ENCODE measurements around the gene GATB. TPM values are rescaled to one million over a fixed set of nuclear protein-coding genes. Genes with fewer than 3 reads are reported as not detected.

The GATB gene, protein sequence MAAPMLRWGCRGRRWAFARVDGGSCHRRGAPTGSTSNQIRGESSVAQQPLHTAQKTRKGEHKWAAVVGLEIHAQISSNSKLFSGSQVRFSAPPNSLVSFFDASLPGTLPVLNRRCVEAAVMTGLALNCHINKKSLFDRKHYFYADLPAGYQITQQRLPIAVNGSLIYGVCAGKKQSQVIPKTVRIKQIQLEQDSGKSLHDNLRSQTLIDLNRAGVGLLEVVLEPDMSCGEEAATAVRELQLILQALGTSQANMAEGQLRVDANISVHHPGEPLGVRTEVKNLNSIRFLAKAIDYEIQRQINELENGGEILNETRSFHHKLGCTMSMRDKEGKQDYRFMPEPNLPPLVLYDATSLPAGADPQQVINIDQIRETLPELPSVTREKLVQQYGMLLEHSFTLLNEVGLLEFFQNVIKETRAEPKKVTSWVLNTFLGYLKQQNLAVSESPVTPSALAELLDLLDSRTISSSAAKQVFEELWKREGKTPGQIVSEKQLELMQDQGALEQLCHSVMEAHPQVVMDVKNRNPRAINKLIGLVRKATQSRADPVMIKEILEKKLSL
- 27.1 and 30.3 TPM in 2 replicates for total RNA-seq

GRCh38 chr4:151760712-151761661 is at the start of gene GATB:
Gene GATB, minus strand, starts transcription at chr4:151761007. Its CDS starts 25 bp downstream, at chr4:151760982.
- DNase-seq (ENCODE audit: low read depth) = peak; percentile 96

DNA sequence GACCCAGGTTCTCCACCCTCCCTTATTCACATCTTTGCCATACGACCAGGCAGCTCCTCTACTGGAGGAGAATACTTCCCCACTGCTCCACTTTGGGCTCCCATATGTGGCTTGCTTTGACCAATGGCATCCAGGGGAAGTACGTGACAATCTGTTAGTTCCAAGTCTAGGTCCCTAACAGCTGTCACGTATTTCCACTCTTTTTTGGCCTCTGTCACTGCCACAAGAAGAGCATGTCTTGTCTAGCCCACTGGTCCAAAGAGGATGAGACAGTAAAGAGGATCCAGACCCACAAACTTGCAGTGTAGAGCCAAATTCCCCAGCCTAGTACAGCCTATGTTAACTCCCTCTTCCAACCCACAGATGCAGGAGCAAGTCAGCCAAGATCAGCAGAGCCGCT is 49.7 kb upstream of the GATB start:
- no peak for DNase-seq (ENCODE audit: low read depth)

DNA sequence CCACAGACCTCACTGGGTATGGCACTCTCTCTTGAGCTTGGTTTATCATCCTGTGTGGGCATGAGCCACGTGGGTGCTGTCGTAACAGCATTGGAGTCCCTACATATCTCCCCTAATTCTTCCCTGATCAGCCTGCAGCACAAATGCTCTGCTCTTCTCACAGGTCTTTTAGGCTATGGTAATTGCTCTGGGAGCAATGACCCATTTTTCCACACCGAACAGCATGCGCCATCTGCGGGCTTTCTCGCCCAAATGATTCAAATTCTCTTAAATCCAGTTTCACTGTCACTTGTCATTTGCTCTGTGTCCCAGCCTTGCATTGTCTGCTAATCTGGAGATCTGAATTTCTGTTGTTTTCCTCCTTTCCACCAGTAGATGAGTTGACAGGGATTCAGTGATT is 48.9 kb upstream of the GATB start:
- no peak for DNase-seq (ENCODE audit: low read depth)

DNA sequence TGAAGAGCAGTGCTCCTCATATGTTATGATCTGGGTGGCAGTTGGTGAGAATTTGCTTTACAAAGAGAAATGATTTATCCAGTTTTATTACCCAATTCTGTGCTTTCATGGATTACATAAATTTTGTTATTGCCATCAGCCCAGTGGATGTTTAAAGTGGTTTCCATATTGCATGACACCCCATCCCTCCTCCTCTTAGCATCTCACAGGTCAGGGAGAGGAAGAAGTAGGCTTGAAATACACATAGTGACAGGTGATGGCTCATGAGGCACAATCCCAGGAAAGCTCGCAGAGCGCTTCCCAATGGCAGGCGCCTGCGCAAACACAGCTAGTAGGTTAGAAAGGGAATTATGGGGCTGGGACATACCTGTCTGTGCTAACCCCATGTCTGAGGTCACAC is 47.7 kb upstream of the GATB start:
- no peak for DNase-seq (ENCODE audit: low read depth)

DNA sequence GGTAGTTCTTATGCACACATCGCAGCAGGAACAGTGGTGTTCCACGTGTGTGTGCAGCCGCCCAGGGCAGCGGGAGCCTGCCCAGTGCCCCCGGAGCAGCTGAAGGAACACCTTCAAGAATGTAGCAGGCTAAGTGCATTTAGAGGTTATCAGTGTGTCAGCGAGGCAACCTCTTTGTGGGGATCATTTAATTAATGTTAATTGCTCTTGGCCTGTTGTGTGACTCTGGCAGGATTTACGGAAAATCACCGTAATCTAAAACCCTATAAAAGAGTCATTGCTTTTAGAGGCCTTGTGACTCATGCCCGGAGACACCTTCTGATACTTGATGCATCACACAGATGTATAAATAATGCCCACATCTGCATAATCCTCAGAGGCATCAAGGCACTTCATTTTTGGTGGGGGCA is 47.3 kb upstream of the GATB start:
- DNase-seq (ENCODE audit: low read depth) = peak; percentile 24

DNA sequence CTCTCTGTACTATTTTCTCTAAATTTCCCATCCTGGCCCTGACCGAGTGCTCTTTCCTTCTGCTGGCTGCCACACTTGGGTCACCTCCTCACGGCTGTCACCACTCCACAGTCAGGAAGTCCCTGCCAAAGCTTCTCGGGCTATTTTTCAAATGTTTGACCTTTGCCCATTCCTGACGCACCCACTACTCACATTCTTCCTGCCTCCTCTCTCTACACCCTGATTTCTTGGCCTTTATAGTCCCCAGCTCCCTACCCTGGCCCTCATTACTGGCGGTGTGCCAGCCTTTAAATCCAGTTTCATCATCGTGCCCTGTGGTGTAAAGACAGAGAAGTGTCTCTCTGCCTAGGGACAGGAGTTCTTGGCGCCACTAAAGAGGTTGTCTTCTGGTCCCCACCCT is 46.4 kb upstream of the GATB start:
- no peak for DNase-seq (ENCODE audit: low read depth)

- peak; percentile 73 for DNase-seq (ENCODE audit: low read depth)
Measured at GRCh38 chr4:151806511-151806927, 45.7 kb upstream of the GATB start.

GRCh38 chr4:151804821-151805220 is 44.0 kb upstream of the GATB start:
- DNase-seq (ENCODE audit: low read depth) = peak; percentile 41

DNA sequence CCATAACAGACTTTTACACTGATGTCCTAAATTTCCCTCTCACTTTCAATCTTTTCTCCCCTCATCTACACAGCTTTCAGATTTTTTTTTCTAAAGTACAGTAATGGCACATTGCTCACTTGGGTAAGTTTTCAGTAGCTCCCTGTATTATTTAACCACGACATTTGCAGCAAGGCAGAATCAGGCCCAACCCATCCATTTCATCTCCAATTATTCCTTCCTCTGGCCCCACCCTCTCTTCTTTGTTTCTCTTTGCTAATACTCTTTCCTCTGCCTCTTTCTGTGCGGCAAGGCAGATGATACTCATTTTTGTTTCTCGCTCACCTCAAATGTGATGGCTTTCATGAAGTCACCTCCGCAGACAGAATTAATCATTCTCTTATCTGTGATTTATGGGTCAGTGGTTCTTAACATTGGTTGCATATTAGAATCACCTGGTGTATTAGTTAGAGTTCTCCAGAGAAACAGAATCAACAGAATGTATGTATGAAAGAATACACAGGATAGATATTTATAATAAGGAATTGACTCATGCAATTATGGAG is 43.4 kb upstream of the GATB start:
- DNase-seq (ENCODE audit: low read depth) = no peak

DNA sequence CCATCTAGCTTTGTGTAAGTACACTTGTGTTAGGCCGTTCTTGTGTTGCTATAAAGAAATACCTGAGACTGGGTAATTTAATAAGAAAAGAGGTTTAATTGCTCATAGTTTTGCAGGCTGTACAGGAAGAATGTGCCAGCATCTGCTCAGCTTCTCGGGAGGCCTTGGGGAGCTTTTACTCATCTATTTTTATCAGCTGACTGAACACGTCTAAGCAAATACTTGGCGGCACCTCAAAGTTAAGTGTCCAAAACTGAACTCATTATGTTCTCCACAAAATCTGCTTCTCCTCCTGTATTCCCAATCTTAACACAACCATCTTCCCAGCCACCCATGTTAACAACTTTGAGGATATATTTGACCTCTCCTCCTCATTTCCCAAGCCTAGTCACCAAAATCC is 42.4 kb upstream of the GATB start:
- no peak for DNase-seq (ENCODE audit: low read depth)

DNA sequence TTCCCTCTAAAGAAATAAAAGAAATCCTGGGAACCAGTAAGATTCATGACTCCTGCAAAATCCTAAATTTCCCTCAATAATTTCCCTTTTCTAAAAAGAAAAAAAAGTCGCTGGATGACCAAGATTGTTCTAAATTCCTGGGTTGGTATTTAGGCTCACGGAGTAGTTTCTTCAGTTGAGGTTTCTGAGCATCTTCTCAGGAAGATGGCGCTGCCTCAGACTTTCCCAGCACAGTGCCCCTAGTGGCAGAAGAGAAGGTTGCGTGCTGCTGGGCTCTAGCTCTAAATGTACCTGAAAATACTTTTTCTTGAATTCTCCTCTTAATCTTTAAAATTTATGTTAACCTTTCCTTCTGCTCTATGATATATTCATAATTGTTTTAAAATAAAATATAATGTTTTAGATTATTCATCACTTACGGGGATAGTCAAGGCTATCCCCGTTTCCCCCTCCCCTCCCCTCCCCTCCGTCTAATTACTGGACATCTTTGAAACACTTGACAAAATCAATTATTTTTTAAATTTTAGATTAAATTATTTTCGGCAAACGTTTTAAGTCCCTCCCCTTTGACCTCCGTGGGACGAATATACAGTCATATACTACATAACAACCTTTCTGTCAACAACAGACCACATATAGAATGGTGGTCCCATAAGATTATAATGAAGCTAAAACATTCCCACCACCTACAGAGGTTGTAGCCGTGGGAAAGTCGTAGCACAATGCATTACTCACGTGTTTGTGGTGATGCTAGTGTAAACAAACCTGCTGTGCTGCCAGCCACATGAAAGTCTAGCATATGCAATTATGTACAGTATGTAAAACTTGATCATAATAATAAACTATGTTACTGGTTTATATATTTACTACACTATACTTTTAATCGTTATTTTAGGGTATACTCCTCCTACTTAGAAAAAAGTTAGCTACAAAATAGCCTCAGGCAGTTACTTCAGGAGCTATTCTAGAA is 41.0 kb upstream of the GATB start:
- peak; percentile 32 for DNase-seq (ENCODE audit: low read depth)

DNA sequence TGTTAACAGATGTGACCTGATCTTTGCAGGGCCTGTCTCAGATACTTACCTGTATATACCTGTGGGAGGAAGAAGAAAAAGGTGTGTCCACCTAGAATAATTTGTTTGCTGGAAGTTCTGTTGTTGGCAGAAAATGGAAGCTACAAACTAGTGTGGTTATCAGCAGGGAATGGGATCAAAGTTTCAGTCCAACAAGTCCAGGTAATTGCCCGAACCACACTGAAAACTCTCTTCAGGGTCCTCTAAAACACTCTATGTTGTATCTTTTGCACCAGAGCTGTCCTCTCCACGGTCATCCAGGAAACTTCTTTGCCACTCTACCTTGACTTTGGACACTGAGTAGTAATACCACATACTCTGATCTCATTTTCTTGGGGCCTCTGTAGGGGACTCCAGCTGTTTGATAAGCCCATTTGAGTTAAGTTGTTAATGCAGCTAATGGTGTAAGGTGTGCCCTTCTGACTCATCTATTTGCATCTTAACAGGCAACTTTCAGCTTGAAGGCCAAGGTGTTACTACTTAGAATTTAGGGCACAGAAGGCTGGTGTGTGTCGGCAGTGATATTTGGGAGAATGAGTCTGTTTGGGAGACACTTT is 38.7 kb upstream of the GATB start:
- no peak for DNase-seq (ENCODE audit: low read depth)

DNA sequence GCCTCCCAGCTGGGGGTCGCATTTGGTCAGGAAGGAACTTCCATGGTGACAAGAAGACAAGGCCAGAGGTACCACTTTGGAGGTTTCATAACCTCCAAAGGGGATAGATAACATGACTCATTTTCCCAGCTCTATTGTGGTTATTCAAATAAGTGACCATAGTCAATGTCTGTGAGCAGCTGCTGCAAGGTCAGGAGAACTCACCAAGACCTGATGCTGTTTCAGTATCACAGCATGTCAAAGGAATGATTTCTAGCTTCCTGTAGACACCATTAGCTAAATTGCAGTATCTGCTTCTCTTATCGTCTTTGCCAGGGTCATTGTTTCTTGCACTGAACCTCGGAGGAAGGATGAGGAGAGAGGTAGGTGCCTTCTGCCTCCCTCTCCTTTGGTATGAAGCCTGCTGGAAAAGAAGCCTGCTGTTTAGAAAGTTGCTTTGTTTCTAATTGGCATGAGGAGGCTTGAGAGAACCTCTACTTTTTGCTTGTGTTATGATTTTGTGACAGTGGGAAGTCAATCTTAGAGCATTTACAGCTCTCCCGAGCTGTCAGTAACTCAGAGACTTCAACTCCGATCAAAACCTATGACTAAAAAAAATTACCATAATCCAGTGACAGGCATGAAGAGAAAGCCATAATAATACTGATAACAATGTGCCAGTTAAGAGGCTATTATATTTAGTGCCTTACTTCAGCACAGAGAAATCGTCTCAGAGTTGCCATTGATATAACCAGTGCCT is 38.0 kb upstream of the GATB start:
- peak; percentile 44 for DNase-seq (ENCODE audit: low read depth)

- no peak for DNase-seq (ENCODE audit: low read depth)
Measured at GRCh38 chr4:151797853-151798252, 37.0 kb upstream of the GATB start.

DNA sequence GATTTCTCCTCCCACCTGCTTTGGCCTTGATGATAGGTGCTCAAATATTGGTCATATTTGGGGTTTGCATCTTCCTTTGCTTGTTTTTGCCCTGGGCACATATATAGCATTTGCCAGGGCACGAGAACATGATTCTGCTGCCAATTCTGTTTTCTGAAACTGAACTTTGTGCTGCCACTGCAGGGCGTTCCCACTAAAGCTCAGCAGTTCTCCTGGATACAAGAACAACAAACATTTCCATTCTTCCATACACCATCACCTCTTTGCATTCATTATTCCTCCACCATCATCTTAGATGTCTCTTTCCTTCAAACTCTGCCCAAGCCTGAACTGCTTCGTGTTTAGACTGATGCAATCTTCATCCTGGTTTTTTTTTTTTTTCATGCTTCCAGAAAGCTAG is 36.3 kb upstream of the GATB start:
- peak; percentile 63 for DNase-seq (ENCODE audit: low read depth)

DNA sequence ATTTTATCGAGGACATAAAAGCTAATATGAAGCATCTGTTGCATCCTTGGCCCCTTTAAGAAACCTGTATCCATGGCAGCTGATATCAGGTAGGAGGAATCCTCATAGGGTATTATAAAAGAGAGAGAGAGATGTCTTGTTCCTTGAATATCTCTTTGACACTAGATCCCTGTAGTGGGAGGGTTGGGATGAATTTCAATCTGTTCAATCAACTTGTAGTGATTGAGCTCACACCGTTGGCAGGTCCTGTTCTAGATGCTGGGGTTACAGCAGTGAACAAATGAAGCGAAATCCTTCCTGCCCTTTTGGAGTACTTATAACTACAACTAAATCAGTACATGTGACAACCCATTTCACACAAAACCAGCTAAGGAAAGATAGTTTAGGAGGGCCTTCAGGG is 35.3 kb upstream of the GATB start:
- no peak for DNase-seq (ENCODE audit: low read depth)

GRCh38 chr4:151792995-151793394 is 32.2 kb upstream of the GATB start:
- no peak for DNase-seq (ENCODE audit: low read depth)

DNA sequence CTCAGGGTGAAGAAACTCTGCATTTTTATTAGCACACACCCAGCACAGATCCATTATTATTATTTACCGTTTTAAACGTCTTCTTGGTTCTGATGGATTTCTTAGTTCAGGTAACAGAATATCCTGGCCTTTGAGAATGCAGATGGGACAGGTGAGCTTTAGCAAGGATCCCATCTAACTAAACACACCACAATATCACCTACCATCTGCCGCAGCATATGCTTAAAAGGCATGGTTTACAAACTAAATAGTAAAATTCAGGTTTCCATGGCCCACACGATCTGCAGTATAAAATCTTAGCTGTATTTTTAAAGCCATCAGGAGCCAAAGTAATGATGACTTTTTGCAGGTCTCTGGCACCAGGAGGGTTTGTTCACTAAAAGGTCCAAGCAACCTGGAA is 31.7 kb upstream of the GATB start:
- no peak for DNase-seq (ENCODE audit: low read depth)

GRCh38 chr4:151788021-151788420 is 27.2 kb upstream of the GATB start:
- peak; percentile 39 for DNase-seq (ENCODE audit: low read depth)

GRCh38 chr4:151786158-151786495 is 25.3 kb upstream of the GATB start:
- DNase-seq (ENCODE audit: low read depth) = peak; percentile 56
